GM12878 (cell line): Measurements from ENCODE around the gene ITSN2. TPM values are rescaled to one million over a fixed set of nuclear protein-coding genes. Genes with fewer than 3 reads are reported as not detected.

Experiments
- ATAC-seq: fragments of 200-7000 bp; cut with Tn5 transposase; 3 replicates; pipeline ENCODE4 v1.9.1; 2020; ENCODE audit warnings: mild to moderate bottlenecking, moderate library complexity
- BruUV-seq: library from RNA; stranded (reverse); fragments of 400-500 nt; replicated peaks from 2 replicates; lab custom pipeline; 2021; lab: Mats Ljungman, UMichigan
- CTCF ChIA-PET: fragments of 300-600 bp; sonication (Branson Sonifier 250); formaldehyde crosslinking; extraction: SDS; loops from one replicate; lab custom pipeline; 2021; ENCODE audit warnings: inconsistent platforms; lab: Yijun Ruan, JAX
- POLR2A ChIA-PET: fragments of 350-600 bp; formaldehyde crosslinking; extraction: SDS; loops from one replicate; lab custom pipeline; 2021; ENCODE audit warnings: inconsistent platforms; lab: Charles Lee
- RAD21 ChIA-PET: fragments of 300-600 bp; sonication (Branson Sonifier 250); formaldehyde crosslinking; loops from one replicate; lab custom pipeline; 2023; ENCODE audit warnings: antibody characterized with exemption; ENCODE audit not compliant: unreplicated experiment; lab: Charles Lee
- SMC1A ChIA-PET: fragments of 300-600 bp; sonication (Branson Sonifier 250); formaldehyde crosslinking; loops from one replicate; lab custom pipeline; 2023; ENCODE audit not compliant: unreplicated experiment, uncharacterized antibody; lab: Charles Lee
- DNase-seq: peaks from one replicate; pipeline ENCODE4 v3.0.0-alpha.2; 2011; ENCODE audit warnings: low read depth, low spot score
- FAIRE-seq: peaks from 3 replicates; lab custom pipeline; 2011; peaks lifted over from hg19 to GRCh38; lab: Jason Lieb, UNC
- H2AFZ ChIP-seq: 2 replicates; pipeline ENCODE4 v1.6.0; 2011; ENCODE audit warnings: low read depth, low read length, control low read depth; ENCODE audit not compliant: control insufficient read depth
- H3K27ac ChIP-seq: 2 replicates; pipeline ENCODE4 v1.5.1; 2011; ENCODE audit warnings: control low read depth; ENCODE audit not compliant: control insufficient read depth, insufficient read depth
- H3K27me3 ChIP-seq, 2 experiments: replicated peaks in 1 of 2; 2 replicates each; pipeline versions ENCODE4 v1.6.0 to v1.6.1; 2011; ENCODE audit warnings: low read length in 1 of 2; ENCODE audit not compliant: control insufficient read depth in 2 of 2, insufficient read depth in 2 of 2
- H3K36me3 ChIP-seq, 2 experiments: 2 replicates each; pipeline ENCODE4 v1.5.1; 2011; ENCODE audit warnings: low read length in 1 of 2; ENCODE audit not compliant: control insufficient read depth in 2 of 2, insufficient read depth in 2 of 2
- H3K4me1 ChIP-seq: 2 replicates; pipeline ENCODE4 v1.6.1; 2011; ENCODE audit warnings: mild to moderate bottlenecking, low read length, moderate library complexity, mixed read lengths; ENCODE audit not compliant: control insufficient read depth, insufficient read depth
- H3K4me2 ChIP-seq: 2 replicates; pipeline ENCODE4 v1.6.0; 2011; ENCODE audit warnings: control low read depth; ENCODE audit not compliant: control insufficient read depth, insufficient read depth
- H3K4me3 ChIP-seq: fragments of 200-600 bp; sonication (generic); 2 replicates; pipeline ENCODE4 v1.5.1; 2016
- H3K79me2 ChIP-seq: 2 replicates; pipeline ENCODE4 v1.6.0; 2011; ENCODE audit warnings: low read length; ENCODE audit not compliant: control insufficient read depth, insufficient read depth
- H3K9ac ChIP-seq: 2 replicates; pipeline ENCODE4 v1.8.0; 2011; ENCODE audit warnings: low read length, control low read depth, mixed read lengths; ENCODE audit not compliant: control insufficient read depth, insufficient read depth
- H3K9me3 ChIP-seq: replicated peaks from 3 replicates; pipeline ENCODE4 v1.5.1; 2011; ENCODE audit warnings: mild to moderate bottlenecking, low read length; ENCODE audit not compliant: control insufficient read depth, insufficient read depth
- H4K20me1 ChIP-seq: 2 replicates; pipeline ENCODE4 v1.6.0; 2011; ENCODE audit not compliant: control insufficient read depth, insufficient read depth
- BMI1 ChIP-seq: fragments of 450-650 bp; IDR thresholded peaks from 2 replicates; pipeline ENCODE4 v1.6.1; 2016; ENCODE audit warnings: mild to moderate bottlenecking, moderate library complexity, borderline replicate concordance
- HDAC2 ChIP-seq: fragments of 200-600 bp; sonication (generic); IDR thresholded peaks from 2 replicates; pipeline ENCODE4 v1.6.1; 2017
- KLF5 ChIP-seq: fragments of 450-650 bp; IDR thresholded peaks from 2 replicates; pipeline ENCODE4 v1.6.1; 2014; ENCODE audit warnings: mild to moderate bottlenecking; ENCODE audit not compliant: partially characterized antibody
- MEF2B ChIP-seq: fragments of 450-650 bp; IDR thresholded peaks from 2 replicates; pipeline ENCODE4 v1.6.1; 2018; ENCODE audit warnings: mild to moderate bottlenecking, moderate library complexity; ENCODE audit not compliant: partially characterized antibody, poor library complexity, severe bottlenecking
- MTA3 ChIP-seq: IDR thresholded peaks from 2 replicates; pipeline ENCODE4 v1.6.1; 2012; ENCODE audit warnings: low read length, inconsistent platforms, borderline replicate concordance
- RFX5 ChIP-seq: IDR thresholded peaks from 2 replicates; pipeline ENCODE4 v1.6.1; 2011; ENCODE audit warnings: low read depth, low read length, improper control_type of control experiment
- RUNX3 ChIP-seq: IDR thresholded peaks from 2 replicates; pipeline ENCODE4 v1.6.1; 2012; ENCODE audit warnings: low read length, inconsistent platforms
- SRF ChIP-seq, 2 experiments: IDR thresholded peaks; 2 replicates each; pipeline ENCODE4 v1.6.1; 2011; ENCODE audit warnings: low read depth in 2 of 2, low read length in 2 of 2, mild to moderate bottlenecking in 1 of 2, moderate library complexity in 1 of 2
- TBL1XR1 ChIP-seq: IDR thresholded peaks from 2 replicates; pipeline ENCODE4 v1.6.1; 2012; ENCODE audit warnings: low read depth, low read length, improper control_type of control experiment
- WGBS: methylation state at CpG from one replicate; pipeline ENCODE4 v1.1.6; 2016; ENCODE audit warnings: low lambda C conversion rate; ENCODE audit not compliant: insufficient replicate concordance, insufficient coverage; ENCODE audit errors: missing lambda C conversion rate; 5-methylcytosine and 5-hydroxymethylcytosine counted together
- in situ Hi-C: fragments of 300-500 bp; cut with MboI; formaldehyde crosslinking; loops from 9 replicates; pipeline ENCODE4 v1.14.3; 2018; ENCODE audit warnings: mixed read lengths
- intact Hi-C: fragments of 100-400 bp; cut with micrococcal nuclease; formaldehyde crosslinking; loops from one replicate; pipeline ENCODE4 v1.14.2; 2022; ENCODE audit not compliant: unreplicated experiment
- polyA plus RNA-seq, 11 experiments: library from polyadenylated mRNA; depleted of rRNA in 4 of 11; unstranded in 6 of 11; stranded (reverse) in 5 of 11; fragments of >200 nt; fragmentation: Nextera tagmentation in 4 of 11; fragmentation: Illumina TruSeq in 1 of 11; extraction: Ambion mirVana in 4 of 11; extraction: Trizol in 1 of 11; gene quantifications; 1 replicate in 1 of 11; 2 replicates in 10 of 11; pipeline versions ENCODE4 v1.2.1 to v1.2.3, GENCODE V29; 2011 to 2016; ENCODE audit warnings: inconsistent platforms in 2 of 11, missing spikeins in 2 of 11, low read depth in 1 of 11
- total RNA-seq, 4 experiments: library from RNA; depleted of rRNA in 3 of 4; stranded (reverse); fragments of >200 nt in 3 of 4; fragmentation: Illumina TruSeq in 1 of 4; extraction: Trizol in 1 of 4; gene quantifications; 2 replicates each; pipeline versions ENCODE4 v1.2.1 to v1.2.3, GENCODE V29; 2013 to 2021
- TF ChIP-seq, protein P1 (sequence below): fragments of 450-650 bp; IDR thresholded peaks from 2 replicates; pipeline ENCODE4 v1.6.1; 2017; ENCODE audit warnings: mild to moderate bottlenecking, moderate library complexity

ITSN2 gene
- total and polyA plus RNA-seq, 10 of the 15 experiments (the other 5 are each of a cell fraction or from before 2014, with no cell fraction given) = 20.5 to 80.0 (median 54.7) TPM

DNA sequence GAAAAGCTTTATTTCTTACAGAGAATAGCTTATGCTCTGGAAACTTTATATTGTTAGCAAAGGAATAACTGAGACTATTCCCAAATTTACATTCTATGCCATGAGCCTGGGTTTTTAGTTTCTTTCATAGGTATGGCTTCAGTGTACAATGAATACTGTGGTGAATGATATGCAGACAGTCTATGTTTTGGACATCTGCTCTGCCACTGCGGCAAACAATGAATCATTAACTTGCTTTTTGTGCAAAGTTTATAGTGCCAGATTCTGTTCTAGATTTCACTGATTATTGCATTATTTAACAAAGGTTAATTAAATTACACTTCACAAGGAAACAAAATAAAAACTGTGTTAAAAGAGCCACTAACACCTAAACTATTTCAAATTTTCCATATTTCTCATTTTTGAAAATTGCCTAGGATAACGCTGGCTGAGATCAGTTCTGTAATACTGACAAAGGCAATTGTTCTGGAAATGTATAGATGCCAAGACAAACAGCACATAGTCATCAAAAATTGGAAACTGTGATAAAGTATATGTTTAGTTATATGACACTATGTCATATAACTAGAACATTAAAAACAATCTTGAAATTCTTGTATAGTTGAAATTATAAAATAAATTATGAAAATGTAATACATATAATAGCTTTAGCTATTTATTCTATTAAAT, 74.7 kb downstream of the ITSN2 start:
- H3K79me2 ChIP-seq = no peaks in the 10 kb centered on the region
- peaks cover 7 to 10% of the 10 kb centered on the region in 2 experiments; a peak in 3 of 4 replicates for H3K36me3 ChIP-seq
- no peaks in the 10 kb centered on the region for H3K27me3 ChIP-seq
- TF ChIP-seq MEF2B (no peak), MTA3 (no peak), BMI1 (no peak), RFX5 (no peak), HDAC2 (no peak), KLF5 (no peak), SRF (IDR thresholded peaks at IDR 0.05; ENCODE audit: low read depth in 2 of 2, low read length in 2 of 2) (no peak), TBL1XR1 (no peak), RUNX3 (no peak)
- TF ChIP-seq, protein P1, sequence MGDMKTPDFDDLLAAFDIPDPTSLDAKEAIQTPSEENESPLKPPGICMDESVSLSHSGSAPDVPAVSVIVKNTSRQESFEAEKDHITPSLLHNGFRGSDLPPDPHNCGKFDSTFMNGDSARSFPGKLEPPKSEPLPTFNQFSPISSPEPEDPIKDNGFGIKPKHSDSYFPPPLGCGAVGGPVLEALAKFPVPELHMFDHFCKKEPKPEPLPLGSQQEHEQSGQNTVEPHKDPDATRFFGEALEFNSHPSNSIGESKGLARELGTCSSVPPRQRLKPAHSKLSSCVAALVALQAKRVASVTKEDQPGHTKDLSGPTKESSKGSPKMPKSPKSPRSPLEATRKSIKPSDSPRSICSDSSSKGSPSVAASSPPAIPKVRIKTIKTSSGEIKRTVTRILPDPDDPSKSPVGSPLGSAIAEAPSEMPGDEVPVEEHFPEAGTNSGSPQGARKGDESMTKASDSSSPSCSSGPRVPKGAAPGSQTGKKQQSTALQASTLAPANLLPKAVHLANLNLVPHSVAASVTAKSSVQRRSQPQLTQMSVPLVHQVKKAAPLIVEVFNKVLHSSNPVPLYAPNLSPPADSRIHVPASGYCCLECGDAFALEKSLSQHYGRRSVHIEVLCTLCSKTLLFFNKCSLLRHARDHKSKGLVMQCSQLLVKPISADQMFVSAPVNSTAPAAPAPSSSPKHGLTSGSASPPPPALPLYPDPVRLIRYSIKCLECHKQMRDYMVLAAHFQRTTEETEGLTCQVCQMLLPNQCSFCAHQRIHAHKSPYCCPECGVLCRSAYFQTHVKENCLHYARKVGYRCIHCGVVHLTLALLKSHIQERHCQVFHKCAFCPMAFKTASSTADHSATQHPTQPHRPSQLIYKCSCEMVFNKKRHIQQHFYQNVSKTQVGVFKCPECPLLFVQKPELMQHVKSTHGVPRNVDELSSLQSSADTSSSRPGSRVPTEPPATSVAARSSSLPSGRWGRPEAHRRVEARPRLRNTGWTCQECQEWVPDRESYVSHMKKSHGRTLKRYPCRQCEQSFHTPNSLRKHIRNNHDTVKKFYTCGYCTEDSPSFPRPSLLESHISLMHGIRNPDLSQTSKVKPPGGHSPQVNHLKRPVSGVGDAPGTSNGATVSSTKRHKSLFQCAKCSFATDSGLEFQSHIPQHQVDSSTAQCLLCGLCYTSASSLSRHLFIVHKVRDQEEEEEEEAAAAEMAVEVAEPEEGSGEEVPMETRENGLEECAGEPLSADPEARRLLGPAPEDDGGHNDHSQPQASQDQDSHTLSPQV = no peak
- TF ChIP-seq, all 136 proteins: peak for 0
- Histone ChIP-seq H2AFZ (no peak overlapping the region), H3K4me3 (no peak overlapping the region), H3K4me2 (no peak overlapping the region), H3K9me3 (no peaks in the 10 kb centered on the region), H3K9ac (no peak overlapping the region), H3K4me1 (no peaks in the 10 kb centered on the region), H4K20me1 (no peaks in the 10 kb centered on the region), H3K27ac (no peak overlapping the region)
- WGBS = 100% methylated on average over 2 of the region's 2 CpGs
- POLR2A ChIA-PET = no interaction called here
- ATAC-seq (no peak), FAIRE-seq (no peak), DNase-seq (no peak)
- BruUV-seq = no TSS peak
- in situ Hi-C loops (no loop called here), intact Hi-C loops (no loop called here)
- RAD21 ChIA-PET = interaction anchor here (1.1 kb wide), 1 partner anchor 11 kb away, joined by 3 read pairs; no protein-coding TSS in a partner anchor
- CTCF ChIA-PET = interaction anchor here (1.3 to 1.5 kb wide), 2 partner anchors 11 to 12 kb away, joined by 3 read pairs; no protein-coding TSS in a partner anchor
- SMC1A ChIA-PET = interaction anchor here (0.9 to 3.5 kb wide), 7 partner anchors 8 to 75 kb away, joined by 3 to 12 read pairs (median 3); partner anchors contain the start of gene ITSN2
